Measurements from ENCODE around the gene IFITM10. TPM values are rescaled to one million over a fixed set of nuclear protein-coding genes. Genes with fewer than 3 reads are reported as not detected.
"Not testable (repeated sequence)": the region's sequence is repeated elsewhere in the genome, so short reads cannot be mapped to it uniquely, and the experiment has no call there.

The IFITM10 gene
- total RNA-seq, 2 donors from 2014 or later, result 0.17 to 0.42 TPM

DNA sequence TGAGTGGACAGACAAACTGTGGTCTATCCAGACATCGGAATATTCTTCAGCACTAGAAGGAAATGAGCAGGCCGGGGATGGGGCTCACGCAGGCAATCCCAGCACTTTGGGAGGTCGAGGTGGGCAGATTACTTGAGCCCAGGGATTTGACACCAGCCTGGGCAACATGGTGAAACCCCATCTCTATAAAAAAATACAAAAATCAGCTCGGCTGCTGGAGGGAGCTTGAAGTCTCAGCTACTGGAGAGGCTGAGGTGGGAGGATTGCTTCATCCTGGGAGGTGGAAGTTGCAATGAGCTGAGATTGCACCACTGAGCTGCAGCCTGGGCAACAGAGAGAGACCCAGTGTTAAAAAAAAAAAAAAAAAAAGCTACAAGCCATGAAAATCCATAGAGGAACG, 21.3 kb upstream of the IFITM10 start:
- ATAC-seq (replicated peaks), result no peak
- no peaks in the 10 kb centered on the region for H3K9me3 Mint-ChIP-seq
- H3K27ac Mint-ChIP-seq, result no peak overlapping the region
- H3K4me1 Mint-ChIP-seq, result peaks cover 8% of the 10 kb centered on the region
- H3K36me3 Mint-ChIP-seq (ENCODE audit: low read depth), result no peaks in the 10 kb centered on the region
- H3K27me3 Mint-ChIP-seq, result no peaks in the 10 kb centered on the region
- peak overlapping the region; percentile 63 for H3K4me3 Mint-ChIP-seq

DNA sequence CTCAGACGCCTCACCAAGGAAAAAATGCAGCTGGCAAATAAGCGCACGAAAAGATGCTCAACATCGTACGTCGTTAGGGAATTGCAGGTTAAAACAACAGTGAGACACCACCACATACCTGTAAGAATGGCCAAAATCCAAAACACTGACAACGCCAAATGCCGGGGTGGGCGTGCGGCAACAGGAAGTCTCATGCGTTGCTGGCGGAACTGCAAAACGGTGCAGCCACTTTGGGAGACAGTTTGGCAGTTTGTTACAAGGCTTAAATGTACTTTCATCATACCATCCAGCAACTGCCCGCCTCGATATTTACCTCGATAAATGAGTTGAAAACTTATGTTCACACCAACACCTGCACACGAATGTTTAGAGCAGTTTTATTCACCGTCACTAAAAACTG, 20.9 kb upstream of the IFITM10 start:
- Mint-ChIP-seq H3K9me3 (no peaks in the 10 kb centered on the region), H3K27ac (no peak overlapping the region), H3K27me3 (no peaks in the 10 kb centered on the region), H3K36me3 (ENCODE audit: low read depth) (no peaks in the 10 kb centered on the region), H3K4me1 (peaks cover 8% of the 10 kb centered on the region), H3K4me3 (no peak overlapping the region)
- ATAC-seq (replicated peaks), result no peak

DNA sequence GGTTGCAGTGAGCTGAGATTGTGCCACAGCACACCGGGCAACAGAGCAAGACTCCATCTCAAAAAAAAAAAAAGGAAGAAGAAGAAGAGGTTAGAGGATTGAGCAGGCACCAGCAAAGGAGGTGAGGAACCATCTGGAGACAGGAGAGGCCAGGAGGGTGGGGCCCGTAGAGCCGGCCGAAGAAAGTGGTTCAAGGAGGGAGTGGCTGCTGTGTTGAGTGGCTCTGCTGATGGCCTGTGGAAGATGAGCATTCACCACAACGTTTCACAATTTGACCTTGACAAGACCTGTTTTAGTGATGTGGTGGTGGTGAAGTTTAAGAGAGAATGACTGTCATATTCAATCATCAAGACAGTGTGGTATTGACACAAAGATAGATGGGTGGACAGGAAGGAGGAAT, 20.1 kb upstream of the IFITM10 start:
- H3K27me3 Mint-ChIP-seq, result no peaks in the 10 kb centered on the region
- no peak for ATAC-seq (replicated peaks)
- no peak overlapping the region for H3K27ac Mint-ChIP-seq
- H3K9me3 Mint-ChIP-seq, result no peaks in the 10 kb centered on the region
- H3K36me3 Mint-ChIP-seq (ENCODE audit: low read depth), result no peaks in the 10 kb centered on the region
- H3K4me1 Mint-ChIP-seq, result peaks cover 8% of the 10 kb centered on the region
- no peak overlapping the region for H3K4me3 Mint-ChIP-seq

DNA sequence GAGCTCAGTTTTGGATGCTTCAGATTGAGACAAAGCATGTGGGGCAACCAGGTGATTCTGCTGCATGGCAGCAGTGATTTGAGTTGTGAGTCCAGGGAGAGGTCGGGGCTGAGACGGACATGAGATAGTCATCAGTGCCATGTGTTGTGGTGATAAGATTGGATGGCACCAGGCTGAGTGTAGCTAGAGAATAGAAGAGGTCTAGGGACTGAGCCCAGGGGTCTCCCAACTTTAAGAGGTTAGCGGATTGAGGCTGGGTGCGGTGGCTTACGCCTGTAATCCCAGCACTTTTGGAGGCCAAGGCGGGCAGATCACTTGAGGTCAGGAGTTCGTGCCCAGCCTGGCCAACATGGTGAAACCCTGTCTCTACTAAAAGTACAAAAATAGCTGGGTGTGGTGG, 19.7 kb upstream of the IFITM10 start:
- Mint-ChIP-seq H3K36me3 (ENCODE audit: low read depth) (no peaks in the 10 kb centered on the region), H3K4me3 (no peak overlapping the region), H3K27ac (no peak overlapping the region), H3K27me3 (no peaks in the 10 kb centered on the region), H3K9me3 (no peaks in the 10 kb centered on the region), H3K4me1 (peaks cover 8% of the 10 kb centered on the region)
- no peak for ATAC-seq (replicated peaks)

DNA sequence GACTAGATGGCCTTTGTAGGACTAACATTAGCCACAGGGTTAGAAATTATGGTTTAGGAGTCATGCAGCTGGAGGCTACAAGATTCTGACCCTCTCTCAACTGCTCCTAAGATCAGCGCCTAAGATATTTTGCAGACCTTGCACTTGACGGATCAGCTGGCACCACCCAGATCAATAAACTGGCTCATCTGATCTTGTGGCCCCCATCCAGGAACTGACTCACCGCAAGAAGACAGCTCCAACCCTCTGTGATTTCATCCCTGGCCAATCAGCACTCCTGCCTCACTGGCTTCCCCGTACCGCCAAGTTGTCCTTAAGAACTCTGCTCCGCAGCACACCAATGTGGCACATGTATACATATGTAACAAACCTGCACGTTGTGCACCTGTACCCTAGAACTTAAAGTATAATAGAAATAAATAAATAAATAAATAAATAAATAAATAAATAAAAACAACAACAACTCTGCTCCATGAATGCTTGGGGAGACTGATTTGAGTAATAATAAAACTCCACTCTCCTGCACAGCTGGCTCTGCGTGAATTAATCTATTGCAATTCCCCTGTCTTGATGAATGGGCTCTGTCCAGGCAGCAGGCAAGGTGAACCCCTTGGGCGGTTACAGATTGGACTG, 19.0 kb upstream of the IFITM10 start:
- not testable (repeated sequence) for H3K36me3 Mint-ChIP-seq (ENCODE audit: low read depth); H3K4me1 Mint-ChIP-seq; H3K27me3 Mint-ChIP-seq; H3K4me3 Mint-ChIP-seq; H3K9me3 Mint-ChIP-seq; ATAC-seq (replicated peaks); H3K27ac Mint-ChIP-seq

DNA sequence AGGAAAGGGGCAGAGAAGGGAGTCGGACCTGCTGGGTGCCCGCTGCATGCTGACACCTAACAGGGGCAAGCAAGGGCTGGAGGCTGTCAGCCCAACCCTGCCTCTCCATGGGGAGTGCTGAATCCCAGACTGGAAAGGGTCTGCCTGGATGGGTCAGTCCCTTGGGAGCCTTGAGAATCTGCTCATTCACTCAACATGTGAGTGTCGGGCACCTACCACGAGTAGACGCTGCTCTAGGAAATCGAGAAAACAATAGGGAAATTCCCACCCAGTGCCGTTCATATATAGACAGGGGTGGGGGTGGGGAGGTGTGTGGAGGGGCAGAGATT, 17.7 kb upstream of the IFITM10 start:
- H3K4me3 Mint-ChIP-seq, result no peak overlapping the region
- no peaks in the 10 kb centered on the region for H3K27me3 Mint-ChIP-seq
- H3K9me3 Mint-ChIP-seq, result no peaks in the 10 kb centered on the region
- no peaks in the 10 kb centered on the region for H3K36me3 Mint-ChIP-seq (ENCODE audit: low read depth)
- peaks cover 8% of the 10 kb centered on the region for H3K4me1 Mint-ChIP-seq
- ATAC-seq (replicated peaks), result no peak
- H3K27ac Mint-ChIP-seq, result no peak overlapping the region

DNA sequence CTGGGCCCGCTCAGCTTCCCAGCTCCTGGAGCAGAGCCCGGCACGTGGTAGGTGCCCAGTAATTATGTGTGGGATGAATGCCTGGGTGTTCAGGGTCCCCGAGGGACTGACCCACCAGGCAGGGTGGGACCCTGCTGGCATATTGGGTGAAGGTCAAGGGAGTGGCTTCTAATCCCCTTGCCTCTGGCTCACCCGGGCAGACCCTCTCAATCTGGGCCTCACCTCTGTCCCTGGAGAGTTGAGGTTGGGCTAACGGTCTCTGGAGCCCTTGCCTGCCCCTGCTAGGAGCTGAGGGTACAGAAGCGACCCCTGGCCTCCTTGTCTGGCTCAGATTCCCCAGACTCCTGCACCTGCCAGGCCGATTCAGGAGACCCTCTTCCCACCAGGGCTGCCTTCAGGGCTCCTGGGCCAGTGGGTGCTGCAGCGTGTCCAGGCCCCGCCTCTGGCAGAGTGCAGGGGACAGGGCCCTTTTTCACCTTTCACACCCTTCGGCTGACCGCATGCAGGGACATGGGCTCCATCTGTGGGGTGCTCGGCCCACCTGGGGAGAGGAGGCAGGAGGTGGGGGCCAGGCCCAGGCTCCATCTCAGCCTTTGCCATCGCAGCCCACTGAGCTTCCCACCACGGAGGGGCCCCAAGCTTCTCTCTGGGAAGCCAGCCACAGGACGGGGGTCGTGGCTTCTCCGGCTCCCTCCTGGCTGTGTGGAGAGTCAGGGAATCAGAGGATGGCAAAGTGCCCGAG, 17.2 kb upstream of the IFITM10 start:
- Mint-ChIP-seq H3K9me3 (no peaks in the 10 kb centered on the region), H3K4me3 (no peak overlapping the region), H3K27ac (no peak overlapping the region), H3K4me1 (peaks cover 8% of the 10 kb centered on the region), H3K27me3 (no peaks in the 10 kb centered on the region), H3K36me3 (ENCODE audit: low read depth) (no peaks in the 10 kb centered on the region)
- ATAC-seq (replicated peaks), result no peak

DNA sequence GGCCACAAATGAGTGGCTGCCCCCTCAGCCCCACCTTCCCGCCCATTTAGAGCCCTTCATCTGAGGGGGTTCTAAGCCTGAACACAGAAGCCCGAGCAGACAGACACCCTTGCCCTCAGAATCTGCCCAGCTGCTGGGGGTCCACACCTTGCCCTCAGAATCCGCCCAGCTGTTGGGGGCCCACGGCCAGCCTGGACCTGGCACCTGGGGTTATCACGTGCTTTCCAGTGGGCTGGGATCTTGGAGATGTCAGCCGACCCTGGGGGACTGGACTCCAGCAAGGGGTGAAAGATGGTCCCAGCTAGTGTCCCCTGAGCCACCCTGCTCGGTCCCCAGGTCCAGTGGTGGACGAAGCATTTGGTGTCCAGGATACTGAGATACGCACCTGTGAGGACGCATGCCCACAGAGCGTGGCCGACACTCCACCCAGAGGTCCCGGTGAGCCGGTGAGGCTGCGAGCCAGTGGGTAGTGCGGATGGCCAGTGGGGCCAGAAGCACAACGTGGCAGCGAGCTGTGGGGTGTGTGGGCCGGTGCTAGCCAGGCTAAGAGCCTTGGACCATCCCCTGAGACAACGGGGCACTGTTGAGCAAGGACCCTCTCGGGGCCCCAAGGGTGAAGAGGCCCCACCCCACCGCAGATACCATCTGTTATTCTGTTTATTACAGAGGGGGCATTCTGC, 16.5 kb upstream of the IFITM10 start:
- peaks cover under 1% of the 10 kb centered on the region for H3K4me1 Mint-ChIP-seq
- no peak for ATAC-seq (replicated peaks)
- no peaks in the 10 kb centered on the region for H3K36me3 Mint-ChIP-seq (ENCODE audit: low read depth)
- no peak overlapping the region for H3K27ac Mint-ChIP-seq
- H3K4me3 Mint-ChIP-seq, result no peak overlapping the region
- no peaks in the 10 kb centered on the region for H3K9me3 Mint-ChIP-seq
- no peaks in the 10 kb centered on the region for H3K27me3 Mint-ChIP-seq

DNA sequence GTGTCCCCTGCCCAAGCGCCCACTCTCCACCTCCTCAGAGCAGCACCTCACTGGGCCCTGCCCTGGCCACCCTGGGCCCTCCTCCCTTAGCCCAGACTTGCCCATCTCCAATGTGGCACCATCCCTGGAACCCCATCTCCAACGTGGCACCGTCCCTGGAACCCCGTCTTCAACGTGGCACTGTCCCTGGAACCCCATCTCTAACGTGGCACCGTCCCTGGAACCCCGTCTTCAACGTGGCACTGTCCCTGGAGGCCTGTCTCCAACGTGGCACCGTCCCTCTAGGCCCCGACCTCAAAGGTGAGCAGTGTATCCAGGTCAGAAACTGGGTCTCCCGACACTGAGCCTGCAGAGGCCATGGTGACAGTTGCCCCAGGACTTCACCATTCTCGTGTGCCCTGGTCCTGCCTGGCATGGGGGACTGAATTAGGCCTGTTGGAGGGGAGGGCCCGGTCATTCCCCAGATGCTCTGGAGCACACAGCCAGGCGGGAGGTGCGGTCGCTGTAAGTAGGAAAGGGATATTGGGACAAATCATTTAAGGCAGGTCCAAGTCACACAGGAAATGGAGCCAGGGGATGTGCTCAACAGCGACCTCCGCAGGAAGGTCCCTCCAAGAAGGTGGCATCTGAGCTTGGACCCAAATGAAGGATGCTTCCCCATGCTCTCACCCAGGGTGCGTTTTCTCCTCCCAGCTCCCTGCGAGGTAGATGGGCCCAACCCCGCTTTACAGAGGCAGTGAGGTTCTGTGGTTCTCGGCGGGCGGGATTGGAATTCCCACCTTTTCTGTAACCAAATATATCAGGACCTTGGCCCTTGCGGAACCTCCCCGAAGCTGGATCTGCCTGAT, 15.7 kb upstream of the IFITM10 start:
- H3K9me3 Mint-ChIP-seq, result no peaks in the 10 kb centered on the region

DNA sequence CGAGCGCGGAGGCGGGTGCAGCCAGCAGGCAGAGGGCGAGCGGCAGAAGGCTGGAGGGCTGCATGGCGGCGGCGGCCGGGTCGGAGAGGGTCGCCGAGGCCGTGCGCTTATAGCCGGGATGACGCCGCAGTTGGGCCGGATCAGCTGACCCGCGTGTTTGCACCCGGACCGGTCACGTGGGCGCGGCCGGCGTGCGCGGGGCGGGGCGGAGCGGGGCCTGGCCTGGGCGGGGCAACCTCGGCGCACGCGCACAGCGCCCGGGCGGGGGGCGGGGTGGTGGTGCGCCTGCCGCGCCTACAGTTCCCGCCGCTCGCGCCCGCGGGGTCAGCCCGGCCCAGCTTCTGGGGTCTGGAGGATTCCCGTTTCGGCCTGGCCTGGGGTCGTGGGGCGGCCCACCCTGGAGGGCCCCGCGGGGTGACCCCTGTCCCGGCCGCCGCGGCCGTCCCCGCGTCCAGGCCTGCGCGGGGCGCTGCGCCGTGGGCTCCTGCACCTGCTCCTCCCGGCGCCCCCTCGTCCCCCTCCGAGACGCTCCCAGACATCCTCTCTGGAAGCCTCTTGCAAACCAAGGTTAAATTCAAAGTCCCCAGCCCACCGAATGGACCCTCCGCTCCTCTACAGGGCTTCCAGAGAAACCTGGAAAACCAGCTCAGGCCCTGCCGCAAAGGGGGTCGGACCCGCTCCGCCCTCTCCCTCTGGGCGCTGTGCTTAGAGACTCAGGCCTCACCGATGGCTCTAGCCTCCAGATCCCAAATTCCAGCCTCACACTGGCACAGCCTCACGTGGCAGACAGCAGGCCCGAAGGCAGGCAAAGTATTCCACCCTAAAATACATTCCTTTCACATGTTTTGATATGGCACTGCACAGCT, 13.6 kb upstream of the IFITM10 start, which contains the start of gene CTSD:
CTSD (minus strand) TSS at position 132 of the 866 bp plus-strand sequence; CDS start at position 64, 68 bp downstream.
- H3K27ac Mint-ChIP-seq, result peak within 1 kb of the TSS; percentile 90
- no peaks in the 10 kb centered on the region for H3K9me3 Mint-ChIP-seq
- no peaks in the 10 kb centered on the region for H3K27me3 Mint-ChIP-seq
- no peaks in the 10 kb centered on the region for H3K4me1 Mint-ChIP-seq
- H3K36me3 Mint-ChIP-seq (ENCODE audit: low read depth), result no peaks in the 10 kb centered on the region
- H3K4me3 Mint-ChIP-seq, result peak within 1 kb of the TSS; percentile 86
- peak; percentile 91 for ATAC-seq (replicated peaks)

More for the DNA sequence above, 15.7 kb upstream of the IFITM10 start:
- Mint-ChIP-seq H3K27ac (no peak overlapping the region), H3K27me3 (no peaks in the 10 kb centered on the region), H3K4me1 (no peaks in the 10 kb centered on the region), H3K4me3 (no peak overlapping the region), H3K36me3 (ENCODE audit: low read depth) (no peaks in the 10 kb centered on the region)
- ATAC-seq (replicated peaks), result no peak

DNA sequence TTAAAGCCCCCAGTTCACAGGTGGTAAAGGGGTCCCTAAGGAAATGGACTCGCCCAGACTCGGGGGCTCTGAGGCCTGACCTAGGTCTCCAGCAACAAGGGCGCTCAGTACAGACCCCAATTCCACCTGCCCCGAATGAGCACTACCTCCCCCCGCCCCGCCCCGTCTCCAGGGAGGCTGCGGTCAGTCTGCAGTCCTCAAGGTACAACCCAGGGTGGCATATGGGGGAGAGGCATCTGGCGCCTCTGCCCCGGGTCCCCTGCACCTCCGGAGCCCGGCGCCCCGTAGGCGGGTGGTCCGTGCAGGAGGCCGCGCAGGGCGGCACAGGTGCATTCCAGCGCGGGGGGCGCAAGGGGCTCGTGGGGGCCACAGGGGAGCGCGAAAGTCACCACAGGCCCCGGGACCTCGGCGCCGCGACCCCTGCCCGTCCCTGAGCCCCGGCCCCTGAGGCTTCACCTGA, 13.0 kb upstream of the IFITM10 start:
- Mint-ChIP-seq H3K4me3 (peak overlapping the region; percentile 59), H3K9me3 (no peaks in the 10 kb centered on the region), H3K27ac (no peak overlapping the region), H3K4me1 (no peaks in the 10 kb centered on the region), H3K36me3 (ENCODE audit: low read depth) (no peaks in the 10 kb centered on the region), H3K27me3 (no peaks in the 10 kb centered on the region)
- ATAC-seq (replicated peaks), result peak; percentile 32

DNA sequence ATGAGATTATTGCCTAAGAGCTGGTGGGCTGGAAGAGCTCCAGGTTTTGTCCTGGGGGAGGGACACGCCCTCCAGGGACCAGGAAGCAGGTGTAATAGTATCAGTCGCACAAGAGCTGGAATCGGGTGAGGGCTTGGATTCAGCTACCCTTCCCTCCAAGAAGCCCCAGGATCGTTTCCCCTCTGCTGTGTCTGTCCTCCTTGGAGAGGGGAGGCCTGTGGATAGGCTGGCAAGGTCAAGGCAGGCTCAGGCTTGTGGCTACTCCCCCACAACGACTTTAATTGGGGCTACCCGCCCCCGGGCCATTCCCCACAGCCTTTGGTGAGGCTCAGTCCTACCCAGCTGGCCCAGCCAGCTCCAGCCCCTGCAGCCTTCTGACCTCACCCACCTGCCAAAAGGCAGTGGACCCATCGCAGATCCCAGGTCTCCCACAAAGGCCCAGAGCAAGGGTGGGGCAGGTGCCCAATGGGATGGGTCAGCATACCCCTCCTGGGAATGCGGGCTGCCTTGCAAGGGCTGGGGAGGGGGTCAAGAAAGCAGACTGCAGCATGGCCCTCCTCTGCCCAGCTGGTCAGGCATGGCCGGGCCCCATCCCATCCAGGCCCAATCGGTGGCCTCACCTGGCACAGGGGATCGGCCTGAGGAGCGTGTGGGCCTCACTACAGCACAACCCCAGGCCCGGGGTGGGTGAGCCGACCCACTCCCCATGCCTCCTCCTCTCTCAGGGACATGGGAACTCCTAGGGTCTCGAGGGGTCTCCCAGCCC, 12.3 kb upstream of the IFITM10 start:
- H3K4me3 Mint-ChIP-seq, result peak overlapping the region; percentile 59
- peaks cover 3% of the 10 kb centered on the region for H3K4me1 Mint-ChIP-seq
- H3K27ac Mint-ChIP-seq, result peak overlapping the region; percentile 43
- no peaks in the 10 kb centered on the region for H3K36me3 Mint-ChIP-seq (ENCODE audit: low read depth)
- no peak for ATAC-seq (replicated peaks)
- H3K9me3 Mint-ChIP-seq, result no peaks in the 10 kb centered on the region
- no peaks in the 10 kb centered on the region for H3K27me3 Mint-ChIP-seq
